Measurements from ENCODE around the gene LCN15. TPM values are rescaled to one million over a fixed set of nuclear protein-coding genes. Genes with fewer than 3 reads are reported as not detected.

The LCN15 gene
- total RNA-seq, 1 experiment from 2014 or later, result not detected

DNA sequence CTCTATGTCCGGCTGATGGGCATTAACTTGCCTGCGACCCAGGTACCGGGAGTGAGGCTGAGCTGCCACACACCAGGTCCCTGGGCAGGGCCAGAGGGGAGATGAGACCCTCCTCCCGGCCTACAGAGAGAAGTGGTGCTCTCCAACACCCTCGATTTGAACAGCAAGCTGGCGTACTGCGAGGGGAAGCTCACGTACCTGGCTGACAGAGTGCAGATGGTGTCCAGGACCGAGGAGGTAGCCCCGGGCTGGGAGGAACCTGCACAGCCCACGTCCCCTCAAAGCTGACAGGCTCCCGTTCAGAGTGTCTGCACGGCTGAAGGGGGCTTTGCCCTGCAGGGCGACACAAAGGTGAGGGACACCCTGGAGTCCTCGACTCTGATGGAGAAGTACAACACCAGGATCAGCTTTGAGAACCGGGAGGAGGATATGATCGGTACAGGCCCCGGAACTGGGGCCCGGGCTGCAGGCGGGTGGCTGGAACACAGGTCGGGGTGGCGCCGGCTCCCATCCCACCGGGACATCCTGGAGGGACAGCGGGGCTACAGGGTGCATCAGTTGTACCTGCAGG is 42.4 kb upstream of the LCN15 start:
- no CpG with 5 or more reads among the region's 25 CpGs for WGBS (ENCODE audit: extremely low coverage, insufficient read length, low lambda C conversion rate)
- no peak overlapping the region for H2AFZ ChIP-seq (ENCODE audit: low read length)

More for the DNA sequence above, 42.4 kb upstream of the LCN15 start:
- peaks cover 11% of the 10 kb centered on the region for H3K79me1 ChIP-seq (ENCODE audit: insufficient read depth, low read depth, low read length, poor library complexity, severe bottlenecking)
- H3K18ac ChIP-seq (ENCODE audit: insufficient read length, low read depth, low read length), result no peak overlapping the region
- Mint-ChIP-seq H3K36me3 (ENCODE audit: insufficient read depth in 1 of 3, low read depth in 3 of 3) (peaks cover 21 to 38% (median 33%) of the 10 kb centered on the region in 3 experiments; a peak in 6 of 7 replicates), H3K27ac (no peak overlapping the region), H3K9me3 (no peaks in the 10 kb centered on the region), H3K27me3 (ENCODE audit: low read depth) (peaks cover 20% of the 10 kb centered on the region), H3K4me3 (peak overlapping the region; percentile 80 to 91), H3K4me1 (peaks cover 16 to 27% of the 10 kb centered on the region in 2 experiments)
- no peak overlapping the region for H3K27ac ChIP-seq (ENCODE audit: insufficient read length, low read depth, low read length)
- peaks cover 15% of the 10 kb centered on the region for H3K23me2 ChIP-seq (ENCODE audit: insufficient read length, low read depth, low read length, poor library complexity, severe bottlenecking)
- no peak overlapping the region for H4K8ac ChIP-seq (replicated peaks; ENCODE audit: insufficient read length, low read depth, low read length)
- no peaks in the 10 kb centered on the region for H3K4me1 ChIP-seq (ENCODE audit: insufficient read depth, low read length)
- H3T11ph ChIP-seq (ENCODE audit: low read length), result no peak overlapping the region
- H2BK12ac ChIP-seq (ENCODE audit: insufficient read length, low read depth, low read length), result no peak overlapping the region
- peak; percentile 27 for DNase-seq
- no peak overlapping the region for H2BK20ac ChIP-seq (ENCODE audit: low read depth, low read length, poor library complexity, severe bottlenecking)
- TF ChIP-seq, protein P1, sequence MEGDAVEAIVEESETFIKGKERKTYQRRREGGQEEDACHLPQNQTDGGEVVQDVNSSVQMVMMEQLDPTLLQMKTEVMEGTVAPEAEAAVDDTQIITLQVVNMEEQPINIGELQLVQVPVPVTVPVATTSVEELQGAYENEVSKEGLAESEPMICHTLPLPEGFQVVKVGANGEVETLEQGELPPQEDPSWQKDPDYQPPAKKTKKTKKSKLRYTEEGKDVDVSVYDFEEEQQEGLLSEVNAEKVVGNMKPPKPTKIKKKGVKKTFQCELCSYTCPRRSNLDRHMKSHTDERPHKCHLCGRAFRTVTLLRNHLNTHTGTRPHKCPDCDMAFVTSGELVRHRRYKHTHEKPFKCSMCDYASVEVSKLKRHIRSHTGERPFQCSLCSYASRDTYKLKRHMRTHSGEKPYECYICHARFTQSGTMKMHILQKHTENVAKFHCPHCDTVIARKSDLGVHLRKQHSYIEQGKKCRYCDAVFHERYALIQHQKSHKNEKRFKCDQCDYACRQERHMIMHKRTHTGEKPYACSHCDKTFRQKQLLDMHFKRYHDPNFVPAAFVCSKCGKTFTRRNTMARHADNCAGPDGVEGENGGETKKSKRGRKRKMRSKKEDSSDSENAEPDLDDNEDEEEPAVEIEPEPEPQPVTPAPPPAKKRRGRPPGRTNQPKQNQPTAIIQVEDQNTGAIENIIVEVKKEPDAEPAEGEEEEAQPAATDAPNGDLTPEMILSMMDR (conservative IDR thresholded peaks at IDR 0.05), result no peak
- H4K20me1 ChIP-seq (ENCODE audit: control insufficient read depth, insufficient read depth, insufficient read length), result peaks cover 4% of the 10 kb centered on the region
- H3K23ac ChIP-seq (ENCODE audit: insufficient read length, low read depth, low read length), result no peak overlapping the region
- peaks cover 9% of the 10 kb centered on the region; the same call in 1 of the 2 replicates for H3K79me2 ChIP-seq (ENCODE audit: insufficient read depth, low read length)
- no peak overlapping the region for H4K91ac ChIP-seq (ENCODE audit: insufficient read length, low read depth, low read length)
- H4K5ac ChIP-seq (ENCODE audit: insufficient read length, low read depth, low read length), result no peak overlapping the region
- no peaks in the 10 kb centered on the region; the same call in 1 of the 2 replicates for H3K27me3 ChIP-seq (ENCODE audit: insufficient read depth, low read length)
- H3K56ac ChIP-seq (ENCODE audit: insufficient read length, low read depth, low read length), result no peak overlapping the region
- no peak overlapping the region for H2BK120ac ChIP-seq (ENCODE audit: low read depth, low read length, poor library complexity, severe bottlenecking)
- H3K9ac ChIP-seq (ENCODE audit: extremely low read depth, insufficient read length, low read length), result no peak overlapping the region
- H3K4me2 ChIP-seq (ENCODE audit: insufficient read depth, insufficient read length, low read length), result peak overlapping the region; percentile 88
- H3K14ac ChIP-seq (ENCODE audit: insufficient read depth, low read length), result no peak overlapping the region
- H3K9me3 ChIP-seq (ENCODE audit: control insufficient read depth, low read depth, low read length), result no peaks in the 10 kb centered on the region
- no peak overlapping the region for H2BK5ac ChIP-seq (ENCODE audit: insufficient read length, low read length)
- no peak overlapping the region for H3K4ac ChIP-seq (ENCODE audit: low read depth, low read length)
- H2BK15ac ChIP-seq (ENCODE audit: low read depth, low read length), result no peak overlapping the region
- H2AK5ac ChIP-seq (ENCODE audit: insufficient read length, low read length), result no peak overlapping the region
